BJ (cell line): ENCODE measurements around the gene CIAO2A. TPM values are rescaled to one million over a fixed set of nuclear protein-coding genes. Genes with fewer than 3 reads are reported as not detected.
A peak's percentile ranks its signal among the peaks of the same experiment; 100 is the strongest.

Experiments
- CTCF ChIA-PET: fragments of 350-600 bp; formaldehyde crosslinking; extraction: SDS; loops from one replicate; lab custom pipeline; 2021; ENCODE audit warnings: antibody characterized with exemption, inconsistent platforms; lab: Yijun Ruan, JAX
- POLR2A ChIA-PET: fragments of 300-600 bp; sonication (Branson Sonifier 250); formaldehyde crosslinking; extraction: SDS; loops from one replicate; lab custom pipeline; 2021; ENCODE audit warnings: antibody characterized with exemption; lab: Charles Lee
- DNase-seq: peaks from one replicate; pipeline ENCODE4 v3.0.0-alpha.2; 2011; ENCODE audit warnings: low read depth
- H3K27me3 ChIP-seq: 2 replicates; pipeline ENCODE4 v1.6.0; 2011; ENCODE audit warnings: low read length; ENCODE audit not compliant: control insufficient read depth, insufficient read depth
- H3K36me3 ChIP-seq: 2 replicates; pipeline ENCODE4 v1.5.1; 2011; ENCODE audit warnings: low read length; ENCODE audit not compliant: control insufficient read depth, insufficient read depth
- H3K4me3 ChIP-seq: 2 replicates; pipeline ENCODE4 v1.5.1; 2011; ENCODE audit warnings: low read depth, mild to moderate bottlenecking, control low read depth, low read length
- CTCF ChIP-seq: IDR thresholded peaks from 2 replicates; pipeline ENCODE4 v1.5.1; 2011; ENCODE audit warnings: low read depth, mild to moderate bottlenecking, control low read depth, inconsistent platforms, low read length, moderate library complexity; ENCODE audit not compliant: insufficient read depth
- polyA plus RNA-seq: library from polyadenylated mRNA; depleted of rRNA; stranded (reverse); fragments of >200 nt; gene quantifications from 2 replicates; pipeline ENCODE4 v1.2.3, GENCODE V29; 2011

The CIAO2A gene
- polyA plus RNA-seq, 1 experiment = 24.6 TPM

DNA sequence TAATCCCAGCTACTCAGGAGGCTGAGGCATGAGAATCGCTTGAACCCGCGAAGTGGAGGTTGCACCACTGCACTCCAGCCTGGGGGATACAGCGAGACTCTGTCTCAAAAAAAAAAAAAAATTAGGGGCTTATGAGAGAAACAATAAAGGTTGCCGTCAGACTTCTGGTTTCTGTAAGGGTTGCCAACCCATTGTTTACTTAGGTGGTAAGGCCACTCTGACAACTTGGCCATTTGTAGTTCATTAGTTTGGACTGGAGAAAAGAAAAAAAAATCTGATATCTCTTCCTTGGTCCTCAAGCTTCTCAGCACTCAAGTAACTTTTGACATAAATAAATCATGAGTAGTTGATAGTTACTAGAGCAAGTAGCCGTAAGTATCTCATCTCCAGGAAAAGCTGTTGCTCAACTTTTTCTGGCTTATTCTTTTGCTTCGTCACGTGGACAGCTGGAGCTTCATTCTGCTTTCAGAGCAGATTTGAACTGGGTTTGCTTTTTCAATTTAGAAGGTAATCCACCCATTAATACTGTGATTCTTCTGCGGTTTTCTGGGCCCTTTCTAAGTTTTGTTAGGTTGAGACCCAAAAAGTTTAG is 11.6 kb upstream of the CIAO2A start:
- Histone ChIP-seq H3K36me3 (no peaks in the 10 kb centered on the region), H3K27me3 (no peaks in the 10 kb centered on the region), H3K4me3 (no peak overlapping the region)
- TF ChIP-seq CTCF = no peak
- no peak for DNase-seq
- ChIA-PET CTCF (interaction anchor here (1.2 kb wide), 1 partner anchor 59 kb away, joined by 3 read pairs; the partner anchor contains the start of gene DAPK2), POLR2A (no interaction called here)

DNA sequence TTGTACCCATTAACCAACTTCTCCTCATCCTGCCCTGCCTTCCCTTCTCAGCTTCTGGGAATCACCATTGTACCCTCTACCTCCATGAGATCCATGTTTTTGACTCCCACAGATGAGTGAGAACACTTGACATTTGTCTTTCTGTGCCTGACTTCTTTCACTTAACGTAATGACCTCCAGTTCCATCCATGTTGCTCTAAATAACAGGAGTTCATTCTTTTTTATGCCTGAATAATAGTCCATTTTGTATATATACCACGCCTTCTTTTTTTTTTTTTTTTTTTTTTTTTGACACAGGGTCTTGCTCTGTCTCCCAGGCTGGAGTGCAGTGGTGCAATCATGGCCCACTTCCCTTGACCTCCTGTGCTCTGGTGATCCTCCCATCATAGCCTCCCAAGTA is 8.9 kb upstream of the CIAO2A start:
- Histone ChIP-seq H3K4me3 (no peak overlapping the region), H3K27me3 (no peaks in the 10 kb centered on the region), H3K36me3 (no peaks in the 10 kb centered on the region)
- TF ChIP-seq CTCF = no peak
- POLR2A ChIA-PET = interaction anchor here (0.6 kb wide), 1 partner anchor 45 kb away, joined by 5 read pairs; no protein-coding TSS in a partner anchor
- CTCF ChIA-PET = interaction anchor here (1.7 kb wide), 1 partner anchor 9 kb away, joined by 6 read pairs; no protein-coding TSS in a partner anchor
- DNase-seq = no peak

DNA sequence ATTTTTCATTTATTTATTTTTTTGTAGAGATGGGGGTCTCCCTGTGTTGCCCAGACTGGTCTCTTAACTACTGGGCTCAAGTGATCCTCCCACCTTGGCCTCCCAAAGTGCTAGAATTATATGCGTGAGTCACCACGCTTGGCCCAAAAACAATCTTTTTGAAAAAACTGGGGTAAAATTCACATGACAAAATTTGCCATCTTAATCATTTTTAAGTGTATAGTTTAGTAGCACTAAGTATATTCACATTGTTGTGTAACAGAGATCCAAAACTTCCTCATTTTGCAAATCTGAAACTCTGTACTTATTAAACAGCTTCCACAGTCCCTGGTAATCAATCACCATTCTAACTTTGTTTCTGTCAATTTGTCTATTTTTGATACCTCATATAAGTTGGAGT is 7.3 kb upstream of the CIAO2A start:
- no peaks in the 10 kb centered on the region for H3K27me3 ChIP-seq
- no peak overlapping the region for H3K4me3 ChIP-seq
- POLR2A ChIA-PET = no interaction called here
- TF ChIP-seq CTCF = no peak
- H3K36me3 ChIP-seq = no peaks in the 10 kb centered on the region
- CTCF ChIA-PET = no interaction called here
- no peak for DNase-seq

DNA sequence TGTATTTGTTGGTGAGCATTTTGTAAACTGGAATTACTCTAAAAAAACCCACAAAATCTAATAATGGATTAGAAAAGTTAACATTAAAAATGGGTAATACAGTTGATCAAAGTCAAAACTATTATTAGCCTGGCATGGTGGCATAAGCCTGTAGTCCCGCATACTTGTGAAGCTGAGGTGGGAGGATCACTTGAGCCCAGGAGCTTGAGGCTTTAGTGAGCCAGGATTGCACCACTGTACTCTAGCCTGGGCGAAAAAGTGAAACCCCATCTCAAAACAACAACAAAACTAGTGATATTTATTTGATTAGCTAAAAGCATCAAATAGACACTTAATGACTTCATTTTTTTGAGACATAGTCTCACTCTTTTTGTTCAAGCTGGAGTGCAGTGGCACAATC is 5.7 kb upstream of the CIAO2A start:
- CTCF ChIA-PET = interaction anchor here (2.0 kb wide), 1 partner anchor 32 kb away, joined by 6 read pairs; no protein-coding TSS in a partner anchor
- Histone ChIP-seq H3K36me3 (no peaks in the 10 kb centered on the region), H3K4me3 (no peak overlapping the region), H3K27me3 (no peaks in the 10 kb centered on the region)
- no peak for TF ChIP-seq CTCF
- POLR2A ChIA-PET = no interaction called here
- DNase-seq = no peak

DNA sequence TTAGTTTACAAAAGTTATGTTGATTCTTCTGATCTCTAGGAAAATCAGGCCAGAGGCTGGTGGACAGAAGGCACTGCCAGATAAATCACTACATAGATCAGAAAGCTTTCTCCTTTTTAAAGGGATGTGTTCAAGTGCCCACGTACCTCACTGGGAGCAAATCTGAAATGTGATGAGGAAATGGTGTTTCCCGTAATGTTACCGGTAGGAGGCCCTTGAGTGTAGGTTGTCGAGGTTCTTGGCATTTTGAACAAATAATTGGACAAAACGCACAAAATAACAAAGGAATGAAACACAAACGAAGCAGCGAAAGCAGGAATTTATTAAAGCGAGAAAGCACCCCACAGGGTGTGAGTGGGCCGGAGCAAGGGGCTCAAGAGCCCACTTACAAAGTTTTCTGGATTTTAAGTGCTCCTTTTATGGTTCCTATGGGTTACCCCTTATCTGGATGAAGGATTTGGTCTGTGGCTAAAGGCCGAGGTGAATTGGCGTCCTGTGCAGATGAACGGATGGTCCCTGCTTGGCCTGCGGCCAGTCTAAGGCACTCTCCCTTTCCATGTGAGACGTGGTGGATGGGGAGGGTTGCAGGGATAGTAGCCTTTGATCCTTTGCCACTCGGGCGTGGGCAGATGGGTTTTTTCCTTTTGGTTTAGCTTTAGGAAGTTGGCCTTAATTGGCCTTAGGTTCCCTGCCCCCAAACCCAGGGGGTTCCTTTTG is 3.2 kb upstream of the CIAO2A start:
- peak; percentile 32 for TF ChIP-seq CTCF
- POLR2A ChIA-PET = no interaction called here
- no peak for DNase-seq

More for the DNA sequence above, 3.2 kb upstream of the CIAO2A start:
- CTCF ChIA-PET = no interaction called here
- H3K36me3 ChIP-seq = no peaks in the 10 kb centered on the region
- no peaks in the 10 kb centered on the region for H3K27me3 ChIP-seq
- peak overlapping the region; percentile 71 for H3K4me3 ChIP-seq
